ENCODE data around the gene CDH23.

Gene CDH23

GRCh38 chr10:71788954-71789353 lies 392.2 kb downstream of the CDH23 start:
- FAIRE-seq, result no peak

- FAIRE-seq, result no peak
Observed at GRCh38 chr10:71789871-71790270, 393.2 kb downstream of the CDH23 start.

- FAIRE-seq, result no peak
Observed at GRCh38 chr10:71790749-71791440, 394.2 kb downstream of the CDH23 start.

GRCh38 chr10:71795248-71795647 lies 398.5 kb downstream of the CDH23 start:
- FAIRE-seq, result no peak

GRCh38 chr10:71796749-71797405 lies 400.2 kb downstream of the CDH23 start:
- no peak for FAIRE-seq

GRCh38 chr10:71797533-71798307 lies 401.0 kb downstream of the CDH23 start:
- FAIRE-seq, result no peak

GRCh38 chr10:71798308-71798624 lies 401.5 kb downstream of the CDH23 start:
- no peak for FAIRE-seq

GRCh38 chr10:71799112-71799511 lies 402.4 kb downstream of the CDH23 start:
- FAIRE-seq, result no peak

- FAIRE-seq, result no peak
Observed at GRCh38 chr10:71799608-71800453, 403.1 kb downstream of the CDH23 start.

- no peak for FAIRE-seq
Observed at GRCh38 chr10:71801361-71801760, 404.6 kb downstream of the CDH23 start.

GRCh38 chr10:71802235-71802634 lies 405.5 kb downstream of the CDH23 start:
- no peak for FAIRE-seq

- FAIRE-seq, result no peak
Observed at GRCh38 chr10:71802715-71803488, 406.2 kb downstream of the CDH23 start.

GRCh38 chr10:71804077-71804476 lies 407.4 kb downstream of the CDH23 start:
- FAIRE-seq, result no peak

GRCh38 chr10:71805776-71806703 lies 409.3 kb downstream of the CDH23 start:
- no peak for FAIRE-seq

GRCh38 chr10:71806704-71807556 lies 410.2 kb downstream of the CDH23 start:
- FAIRE-seq, result no peak

GRCh38 chr10:71807557-71808510 lies 411.1 kb downstream of the CDH23 start:
- no peak for FAIRE-seq

- FAIRE-seq, result no peak
Observed at GRCh38 chr10:71809628-71810027, 412.9 kb downstream of the CDH23 start.

GRCh38 chr10:71810048-71810750 lies 413.5 kb downstream of the CDH23 start:
- FAIRE-seq, result no peak
